Suprapubic skin (tissue), 3 donors: ENCODE data around the gene MARCHF4.

Source experiments
- CTCF ChIP-seq, 2 donors: fragments of 200-600 bp in 1 of 2; fragments of 450-650 bp in 1 of 2; sonication (generic) in 1 of 2; IDR thresholded peaks; one replicate each; pipeline ENCODE4 v1.5.1; 2016 to 2019; ENCODE audit warnings: antibody characterized with exemption in 2 of 2, mild to moderate bottlenecking in 1 of 2, moderate library complexity in 1 of 2
- EP300 ChIP-seq: sonication (generic); formaldehyde crosslinking; IDR thresholded peaks from one replicate; pipeline ENCODE4 v1.6.1; 2017; ENCODE audit warnings: antibody characterized with exemption
- POLR2A ChIP-seq, 2 donors: fragments of 450-650 bp; IDR thresholded peaks; one replicate each; pipeline ENCODE4 v1.6.1; 2017; ENCODE audit warnings: antibody characterized with exemption in 2 of 2, mild to moderate bottlenecking in 2 of 2, moderate library complexity in 2 of 2

DNA sequence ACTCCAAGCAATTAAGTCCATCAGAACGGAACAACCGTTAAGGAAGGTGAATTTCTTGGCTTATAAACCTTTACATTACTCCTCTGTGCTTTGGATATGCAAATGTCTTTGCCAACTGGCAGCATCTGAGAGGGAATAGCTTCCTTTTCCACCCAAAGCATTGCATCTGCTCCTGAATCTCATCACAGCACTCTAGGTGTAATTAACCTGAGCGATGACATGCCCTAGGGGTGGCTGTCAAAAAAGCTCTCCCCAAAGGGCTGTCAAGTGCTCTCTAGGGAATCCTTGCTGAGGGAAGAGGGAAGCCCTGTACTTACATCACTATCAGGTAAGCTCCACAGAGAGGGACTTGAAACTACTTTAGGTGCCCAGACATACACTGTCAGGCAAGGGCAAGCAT, 34.5 kb upstream of the MARCHF4 start:
- TF ChIP-seq CTCF (IDR thresholded peaks at IDR 0.05) (no peak), POLR2A (IDR thresholded peaks at IDR 0.05) (no peak), EP300 (no peak)
